Endothelial cell of umbilical vein (primary cell): ENCODE data around the gene SLC35F3. TPM values are rescaled to one million over a fixed set of nuclear protein-coding genes. Genes with fewer than 3 reads are reported as not detected.

Experiments used
- BruUV-seq: library from RNA; stranded (reverse); fragments of 400-500 nt; replicated peaks from 2 replicates; lab custom pipeline; 2021; lab: Mats Ljungman, UMichigan
- CTCF ChIA-PET: fragments of 300-600, 350-600 bp; sonication (Branson Sonifier 250); formaldehyde crosslinking; loops from one replicate; lab custom pipeline; 2021; ENCODE audit warnings: antibody characterized with exemption, inconsistent platforms; lab: Charles Lee
- POLR2A ChIA-PET: fragments of 300-600, 350-600 bp; sonication (Branson Sonifier 250); formaldehyde crosslinking; loops from one replicate; lab custom pipeline; 2021; ENCODE audit warnings: antibody characterized with exemption, inconsistent platforms; lab: Charles Lee
- DNase-seq: peaks from one replicate; pipeline ENCODE4 v3.0.0-alpha.2; 2011; ENCODE audit warnings: low read depth, low spot score
- FAIRE-seq: peaks from 2 replicates; lab custom pipeline; 2011; peaks lifted over from hg19 to GRCh38; lab: Jason Lieb, UNC
- H2AFZ ChIP-seq: 2 replicates; pipeline ENCODE4 v1.6.0; 2012; ENCODE audit warnings: low read depth, low read length, control low read depth, inconsistent platforms
- H3K27ac ChIP-seq: 2 replicates; pipeline ENCODE4 v1.5.1; 2011; ENCODE audit warnings: low read depth, mild to moderate bottlenecking, control low read depth, low read length, moderate library complexity; ENCODE audit not compliant: insufficient read depth
- H3K27me3 ChIP-seq, 2 experiments: 2 replicates each; pipeline versions ENCODE4 v1.6.0 to v1.6.1; 2011; ENCODE audit warnings: low read length in 2 of 2, mixed read lengths in 1 of 2; ENCODE audit not compliant: control insufficient read depth in 2 of 2, insufficient read depth in 2 of 2
- H3K36me3 ChIP-seq, 2 experiments: 2 replicates in 1 of 2; 3 replicates in 1 of 2; pipeline ENCODE4 v1.5.1; 2011; ENCODE audit warnings: low read length in 2 of 2, mild to moderate bottlenecking in 1 of 2, moderate library complexity in 1 of 2; ENCODE audit not compliant: control insufficient read depth in 2 of 2, insufficient read depth in 2 of 2; ENCODE audit errors: extremely low read depth in 1 of 2
- H3K4me1 ChIP-seq: 3 replicates; pipeline ENCODE4 v1.5.1; 2011; ENCODE audit warnings: mild to moderate bottlenecking, low read length; ENCODE audit not compliant: control insufficient read depth, insufficient read depth; ENCODE audit errors: extremely low read depth
- H3K4me2 ChIP-seq: 2 replicates; pipeline ENCODE4 v1.6.1; 2011; ENCODE audit warnings: low read length, control low read depth, mixed read lengths; ENCODE audit not compliant: insufficient read depth
- H3K4me3 ChIP-seq, 3 experiments: fragments of 200-600 bp in 1 of 3; sonication (generic), shearing (Covaris generic) in 1 of 3; replicated peaks in 1 of 3; 2 replicates each; pipeline ENCODE4 v1.5.1; 2011 to 2016; ENCODE audit warnings: control low read depth in 3 of 3, low read length in 3 of 3, mild to moderate bottlenecking in 2 of 3, inconsistent platforms in 1 of 3, low read depth in 1 of 3, moderate library complexity in 1 of 3; ENCODE audit not compliant: insufficient read depth in 1 of 3
- H3K79me2 ChIP-seq: 2 replicates; pipeline ENCODE4 v1.6.0; 2012; ENCODE audit warnings: low read length, inconsistent platforms; ENCODE audit not compliant: control insufficient read depth, insufficient read depth
- H3K9ac ChIP-seq: replicated peaks from 2 replicates; pipeline ENCODE3; 2011; ENCODE audit warnings: low read length, control low read depth; ENCODE audit not compliant: insufficient read depth; ENCODE audit errors: extremely low read depth
- H3K9me1 ChIP-seq: replicated peaks from 3 replicates; pipeline ENCODE4 v1.6.0; 2011; ENCODE audit warnings: mild to moderate bottlenecking, low read length; ENCODE audit not compliant: control insufficient read depth, insufficient read depth; ENCODE audit errors: extremely low read depth
- H3K9me3 ChIP-seq: replicated peaks from 2 replicates; pipeline ENCODE4 v1.5.1; 2012; ENCODE audit warnings: low read length, inconsistent platforms; ENCODE audit not compliant: control insufficient read depth, insufficient read depth
- H4K20me1 ChIP-seq: replicated peaks from 2 replicates; pipeline ENCODE3; 2011; ENCODE audit warnings: mild to moderate bottlenecking, low read length; ENCODE audit not compliant: control insufficient read depth, insufficient read depth; ENCODE audit errors: extremely low read depth
- CTCF ChIP-seq, 2 donors: IDR thresholded peaks; 1 replicate in 1 of 2; 2 replicates in 1 of 2; pipeline ENCODE4 v1.5.1; 2011; ENCODE audit warnings: low read length in 2 of 2, mild to moderate bottlenecking in 2 of 2, moderate library complexity in 2 of 2, control low read depth in 1 of 2, inconsistent platforms in 1 of 2, low read depth in 1 of 2; ENCODE audit not compliant: insufficient read depth in 1 of 2; ENCODE audit errors: extremely low read depth in 1 of 2
- EZH2 ChIP-seq: IDR thresholded peaks from 2 replicates; pipeline ENCODE4 v1.6.1; 2012; ENCODE audit warnings: borderline replicate concordance, low read depth, mild to moderate bottlenecking, moderate library complexity, low read length, inconsistent platforms; ENCODE audit not compliant: severe bottlenecking
- FOS ChIP-seq: IDR thresholded peaks from 2 replicates; pipeline ENCODE4 v1.6.1; 2011; ENCODE audit warnings: mild to moderate bottlenecking, low read length, moderate library complexity, borderline replicate concordance; ENCODE audit not compliant: insufficient read depth
- GATA2 ChIP-seq: IDR thresholded peaks from 2 replicates; pipeline ENCODE4 v1.7.0; 2011; ENCODE audit warnings: low read depth, mild to moderate bottlenecking, moderate library complexity, mixed read lengths, low read length; ENCODE audit not compliant: insufficient read length, insufficient read depth
- JUN ChIP-seq: IDR thresholded peaks from 2 replicates; pipeline ENCODE4 v1.6.1; 2011; ENCODE audit warnings: borderline replicate concordance, low read depth; ENCODE audit not compliant: insufficient read length, insufficient read depth
- MAX ChIP-seq: IDR thresholded peaks from 2 replicates; pipeline ENCODE4 v1.6.1; 2011; ENCODE audit not compliant: insufficient read depth, insufficient read length
- MYC ChIP-seq: IDR thresholded peaks from one replicate; pipeline ENCODE4 v1.6.1; 2011; ENCODE audit warnings: mild to moderate bottlenecking, low read depth, low read length
- POLR2A ChIP-seq: IDR thresholded peaks from 2 replicates; pipeline ENCODE4 v1.6.1; 2012; ENCODE audit warnings: low read depth, mild to moderate bottlenecking, control low read depth, low read length
- POLR2AphosphoS5 ChIP-seq: IDR thresholded peaks from 2 replicates; pipeline ENCODE4 v1.6.1; 2012; ENCODE audit warnings: low read depth, mild to moderate bottlenecking, control low read depth, low read length, moderate library complexity; ENCODE audit not compliant: insufficient read depth
- dilution Hi-C: fragments of 300-500 bp; cut with MboI; formaldehyde crosslinking; loops from one replicate; pipeline ENCODE4 v1.15.0; 2019; ENCODE audit warnings: low sequenced_read_pairs; ENCODE audit not compliant: extremely low pct_ligation_motif_present
- intact Hi-C: fragments of 100-400 bp; cut with micrococcal nuclease; formaldehyde crosslinking; loops from one replicate; pipeline ENCODE4 v1.10.0; 2022
- polyA plus RNA-seq, 4 experiments: library from polyadenylated mRNA; depleted of rRNA in 3 of 4; stranded (reverse) in 3 of 4; unstranded in 1 of 4; fragments of >200 nt; gene quantifications; 2 replicates each; pipeline versions ENCODE4 v1.2.1 to v1.2.3, GENCODE V29; 2011 to 2012; ENCODE audit warnings: missing spikeins in 1 of 4
- total RNA-seq: library from RNA; stranded (reverse); gene quantifications from 2 replicates; pipeline ENCODE4 v1.2.3, GENCODE V29; 2021

The SLC35F3 gene
- total and polyA plus RNA-seq, 2 donors (not counting 3 experiments of a cell fraction or from before 2014, with no cell fraction given), result not detected

GRCh38 chr1:234009668-234010067 lies 105.2 kb downstream of the SLC35F3 start:
- BruUV-seq, result no TSS peak
- no peak overlapping the region for H2AFZ ChIP-seq
- H3K4me2 ChIP-seq, result no peak overlapping the region
- CTCF ChIA-PET, result no interaction called here
- no peaks in the 10 kb centered on the region for H3K36me3 ChIP-seq
- no peak overlapping the region for H3K27ac ChIP-seq
- H4K20me1 ChIP-seq, result no peaks in the 10 kb centered on the region
- H3K27me3 ChIP-seq, result no peaks in the 10 kb centered on the region
- no peaks in the 10 kb centered on the region for H3K9me3 ChIP-seq
- dilution Hi-C loops, result no loop called here
- no peak overlapping the region for H3K4me3 ChIP-seq
- no peak for FAIRE-seq
- no peaks in the 10 kb centered on the region for H3K79me2 ChIP-seq
- POLR2A ChIA-PET, result no interaction called here
- H3K9me1 ChIP-seq, result no peaks in the 10 kb centered on the region
- intact Hi-C loops, result no loop called here
- no peaks in the 10 kb centered on the region for H3K4me1 ChIP-seq
- TF ChIP-seq JUN, result no peak
- no peak for TF ChIP-seq CTCF (IDR thresholded peaks at IDR 0.05; ENCODE audit: extremely low read depth in 1 of 2, insufficient read depth in 1 of 2, low read depth in 1 of 2, low read length in 2 of 2)
- TF ChIP-seq MAX, result no peak
- no peak for TF ChIP-seq EZH2
- TF ChIP-seq FOS, result no peak
- TF ChIP-seq POLR2AphosphoS5, result no peak
- TF ChIP-seq MYC, result no peak
- no peak for TF ChIP-seq POLR2A
- TF ChIP-seq GATA2, result no peak
- no peak for DNase-seq
- no peak overlapping the region for H3K9ac ChIP-seq
